Measurements from ENCODE around the gene SHQ1.

Gene SHQ1

GRCh38 chr3:72791161-72791560 lies 57.1 kb downstream of the SHQ1 start (continued):
- no peak for TF ChIP-seq SCRT1 (tag by site-specific recombination; IDR thresholded peaks at IDR 0.05; ENCODE audit: borderline replicate concordance)
- no peak for TF ChIP-seq ZNF48 (tag by site-specific recombination; IDR thresholded peaks at IDR 0.05)
- TF ChIP-seq ZBTB10 (tag by site-specific recombination; IDR thresholded peaks at IDR 0.05) = no peak
- no peak for TF ChIP-seq ZNF174 (tag by site-specific recombination; IDR thresholded peaks at IDR 0.05)
- no peak for TF ChIP-seq INSM2 (tag by site-specific recombination; IDR thresholded peaks at IDR 0.05)
- TF ChIP-seq ZNF658 (tag by site-specific recombination; IDR thresholded peaks at IDR 0.05) = no peak
- no peak for TF ChIP-seq BCL11B (tag by site-specific recombination; IDR thresholded peaks at IDR 0.05; ENCODE audit: low read depth)
- TF ChIP-seq PRDM6 (tag by site-specific recombination; IDR thresholded peaks at IDR 0.05) = peak; percentile 43; the same call in 1 of the 2 replicates
- TF ChIP-seq ZNF311 (tag by site-specific recombination; IDR thresholded peaks at IDR 0.05; ENCODE audit: borderline replicate concordance) = no peak
- no peak for TF ChIP-seq ZBTB20 (tag by site-specific recombination; IDR thresholded peaks at IDR 0.05)
- TF ChIP-seq ZNF223 (tag by site-specific recombination; IDR thresholded peaks at IDR 0.05) = no peak
- no peak for TF ChIP-seq HOXD13 (CRISPR knock-in tag; IDR thresholded peaks at IDR 0.05; ENCODE audit: borderline replicate concordance)
- no peak for TF ChIP-seq YY2 (tag by site-specific recombination; IDR thresholded peaks at IDR 0.05)
- no peak for TF ChIP-seq SP7 (tag by site-specific recombination; IDR thresholded peaks at IDR 0.05)
- TF ChIP-seq ZNF10 (tag by site-specific recombination; IDR thresholded peaks at IDR 0.05) = no peak
- TF ChIP-seq KLF10 (tag by site-specific recombination; IDR thresholded peaks at IDR 0.05) = no peak
- TF ChIP-seq ZNF585B (tag by site-specific recombination; IDR thresholded peaks at IDR 0.05) = no peak
- no peak for TF ChIP-seq ZNF404 (tag by site-specific recombination; IDR thresholded peaks at IDR 0.05)
- TF ChIP-seq ZNF416 (tag by site-specific recombination; IDR thresholded peaks at IDR 0.05) = no peak
- TF ChIP-seq SCRT2 (tag by site-specific recombination; IDR thresholded peaks at IDR 0.05) = no peak
- no peak for TF ChIP-seq ZNF426 (tag by site-specific recombination; IDR thresholded peaks at IDR 0.05)
- no peak for TF ChIP-seq ZNF133 (tag by site-specific recombination; IDR thresholded peaks at IDR 0.05)
- TF ChIP-seq KLF9 (tag by site-specific recombination; IDR thresholded peaks at IDR 0.05; ENCODE audit: low read depth) = no peak
- no peak for TF ChIP-seq ZNF248 (tag by site-specific recombination; IDR thresholded peaks at IDR 0.05)
- TF ChIP-seq ZNF391 (tag by site-specific recombination; IDR thresholded peaks at IDR 0.05; ENCODE audit: borderline replicate concordance, low read depth) = no peak
- TF ChIP-seq TSHZ1 (tag by site-specific recombination; IDR thresholded peaks at IDR 0.05; ENCODE audit: borderline replicate concordance) = no peak

Data from HEK293 (cell line).